RWPE2 (cell line): Measurements from ENCODE around the gene CTDP1.

Experiments used
- ATAC-seq: fragments of 200-7000 bp; cut with Tn5 transposase; 3 replicates; pipeline ENCODE4 v1.9.1; 2021; ENCODE audit warnings: low read depth
- DNase-seq: peaks from one replicate; pipeline ENCODE4 v3.0.0-alpha.2; 2020; ENCODE audit warnings: low spot score
- H3K27ac ChIP-seq: fragments of 450-650 bp; 2 replicates; pipeline ENCODE4 v1.5.1; 2017; ENCODE audit warnings: mild to moderate bottlenecking; ENCODE audit not compliant: poor library complexity, severe bottlenecking
- H3K27me3 ChIP-seq: fragments of 250-450 bp; sonication (Bioruptor Pico); 2 replicates; pipeline ENCODE4 v1.5.1; 2021; ENCODE audit warnings: mild to moderate bottlenecking, moderate library complexity; ENCODE audit not compliant: insufficient read depth, poor library complexity, severe bottlenecking
- H3K36me3 ChIP-seq: fragments of 250-450 bp; sonication (Bioruptor Pico); 2 replicates; pipeline ENCODE4 v1.5.1; 2020; ENCODE audit warnings: low read depth, mild to moderate bottlenecking, moderate library complexity
- H3K4me1 ChIP-seq: fragments of 250-450 bp; sonication (Bioruptor Pico); 2 replicates; pipeline ENCODE4 v1.5.1; 2021; ENCODE audit warnings: mild to moderate bottlenecking, moderate library complexity; ENCODE audit not compliant: insufficient read depth, poor library complexity, severe bottlenecking
- H3K4me3 ChIP-seq: fragments of 250-450 bp; sonication (Bioruptor Pico); 2 replicates; pipeline ENCODE4 v1.5.1; 2021; ENCODE audit warnings: mild to moderate bottlenecking, moderate library complexity; ENCODE audit not compliant: severe bottlenecking
- H3K9me3 ChIP-seq: fragments of 250-450 bp; sonication (Bioruptor Pico); 2 replicates; pipeline ENCODE4 v1.5.1; 2021; ENCODE audit warnings: mild to moderate bottlenecking, moderate library complexity; ENCODE audit not compliant: severe bottlenecking
- CTCF ChIP-seq: fragments of 450-650 bp; IDR thresholded peaks from one replicate; pipeline ENCODE4 v1.5.1; 2017; ENCODE audit warnings: mild to moderate bottlenecking, moderate library complexity; ENCODE audit not compliant: poor library complexity, severe bottlenecking

CTDP1 gene

DNA sequence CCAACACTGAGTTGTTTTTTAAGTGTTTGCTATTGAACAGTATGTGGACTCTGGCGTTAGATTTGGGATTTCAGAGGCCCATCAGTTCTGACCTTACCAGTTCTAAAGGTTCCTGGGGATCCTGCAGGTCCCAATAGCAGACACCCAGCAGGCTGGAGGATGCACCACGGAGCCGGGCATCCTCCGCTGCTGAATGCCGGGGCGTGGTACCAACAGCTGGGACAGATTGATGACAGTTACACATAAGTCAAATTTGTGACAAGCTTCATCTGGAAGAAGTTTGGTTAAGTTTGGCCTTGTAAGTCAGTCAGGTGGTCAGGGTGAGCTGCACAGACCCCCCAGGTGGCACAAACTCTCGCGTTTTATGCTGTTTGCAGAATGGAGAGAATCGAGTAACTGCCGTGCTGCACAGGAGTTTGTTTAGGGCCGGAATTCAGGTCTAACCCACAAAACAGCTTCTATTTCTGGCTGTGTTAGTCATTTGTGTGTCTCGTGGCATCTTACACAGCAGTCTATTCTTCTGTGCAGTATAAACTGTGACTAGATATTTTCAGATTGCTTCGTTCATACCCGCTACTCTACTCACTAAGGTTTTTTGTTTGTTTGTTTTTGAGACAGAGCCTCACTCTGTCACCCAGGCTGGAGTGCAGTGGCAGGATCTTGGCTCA is 19.2 kb downstream of the CTDP1 start:
- Histone ChIP-seq H3K36me3 (peaks cover 37% of the 10 kb centered on the region), H3K27ac (no peak overlapping the region), H3K4me1 (no peaks in the 10 kb centered on the region), H3K4me3 (no peak overlapping the region), H3K27me3 (no peaks in the 10 kb centered on the region), H3K9me3 (no peaks in the 10 kb centered on the region)
- DNase-seq (no peak), ATAC-seq (no peak)
- no peak for TF ChIP-seq CTCF

GRCh38 chr18:79699653-79700052 is 20.1 kb downstream of the CTDP1 start:
- H3K27ac ChIP-seq = no peak overlapping the region
- DNase-seq (no peak), ATAC-seq (no peak)
- TF ChIP-seq CTCF = no peak
- no peaks in the 10 kb centered on the region for H3K9me3 ChIP-seq
- H3K4me1 ChIP-seq = no peaks in the 10 kb centered on the region
- H3K27me3 ChIP-seq = no peaks in the 10 kb centered on the region
- H3K4me3 ChIP-seq = no peak overlapping the region
- H3K36me3 ChIP-seq = peaks cover 38% of the 10 kb centered on the region

DNA sequence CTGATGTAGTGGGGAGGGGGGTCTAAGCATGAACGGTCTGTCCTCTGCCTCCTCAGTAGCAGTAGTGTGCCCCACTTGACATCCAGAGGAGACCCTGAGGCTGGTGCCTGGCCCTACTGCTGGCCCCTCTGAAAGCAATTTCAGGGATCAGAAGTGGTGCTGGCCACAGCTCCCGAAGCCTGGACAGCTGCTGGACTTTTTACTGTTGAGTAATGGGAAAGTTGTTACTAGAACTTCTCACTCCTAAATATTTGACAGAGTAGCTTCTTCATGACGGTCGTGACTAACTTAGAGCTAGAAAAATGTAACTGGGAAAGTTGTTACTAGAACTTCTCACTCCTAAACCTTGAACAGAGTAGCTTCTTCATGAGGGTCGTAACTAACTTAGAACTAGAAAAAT is 23.3 kb downstream of the CTDP1 start:
- peaks cover 47% of the 10 kb centered on the region for H3K36me3 ChIP-seq
- ATAC-seq (no peak), DNase-seq (no peak)
- H3K4me3 ChIP-seq = no peak overlapping the region
- H3K4me1 ChIP-seq = no peaks in the 10 kb centered on the region
- no peak for TF ChIP-seq CTCF
- H3K27ac ChIP-seq = no peak overlapping the region
- H3K9me3 ChIP-seq = no peaks in the 10 kb centered on the region
- H3K27me3 ChIP-seq = no peaks in the 10 kb centered on the region

DNA sequence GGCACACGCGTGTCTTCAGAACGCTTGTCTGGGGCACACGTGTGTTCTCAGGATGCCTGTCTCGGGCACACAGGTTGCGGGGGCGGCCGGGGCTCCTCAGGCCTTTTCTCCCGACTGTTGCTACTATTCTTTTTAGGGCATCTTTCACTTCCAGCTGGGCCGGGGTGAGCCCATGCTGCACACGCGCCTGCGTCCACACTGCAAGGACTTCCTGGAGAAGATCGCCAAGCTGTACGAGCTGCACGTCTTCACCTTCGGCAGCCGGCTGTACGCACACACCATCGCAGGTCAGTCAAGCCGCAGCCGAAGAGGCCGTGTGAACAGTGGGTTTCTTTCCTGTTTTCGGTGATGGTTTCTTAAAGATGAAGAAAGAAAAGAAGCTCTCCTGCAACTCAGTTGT is 25.0 kb downstream of the CTDP1 start:
- Histone ChIP-seq H3K9me3 (no peaks in the 10 kb centered on the region), H3K27me3 (no peaks in the 10 kb centered on the region), H3K27ac (no peak overlapping the region), H3K4me3 (no peak overlapping the region), H3K4me1 (no peaks in the 10 kb centered on the region), H3K36me3 (peaks cover 42% of the 10 kb centered on the region)
- DNase-seq (no peak), ATAC-seq (no peak)
- no peak for TF ChIP-seq CTCF

DNA sequence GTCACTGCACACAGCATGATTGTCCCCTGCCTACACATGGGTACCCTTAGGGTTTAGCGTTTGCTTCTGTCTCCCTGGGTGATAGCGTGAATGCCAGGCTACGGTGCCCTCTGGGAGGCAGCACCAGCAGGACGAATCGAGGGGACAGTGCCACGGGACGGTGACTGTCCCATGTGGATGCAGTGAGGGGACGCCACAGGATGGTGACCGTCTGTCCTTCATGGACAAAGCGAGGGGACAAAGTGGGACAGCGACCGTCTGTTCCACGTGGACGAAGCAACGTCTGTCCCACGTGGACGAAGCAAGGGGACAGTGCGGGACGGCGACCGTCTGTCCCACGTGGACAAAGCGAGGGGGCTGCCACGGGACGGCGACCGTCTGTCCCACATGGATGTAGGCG is 25.7 kb downstream of the CTDP1 start:
- Histone ChIP-seq H3K9me3 (no peaks in the 10 kb centered on the region), H3K27me3 (no peaks in the 10 kb centered on the region), H3K4me3 (no peak overlapping the region), H3K4me1 (no peaks in the 10 kb centered on the region), H3K36me3 (peaks cover 43% of the 10 kb centered on the region), H3K27ac (no peak overlapping the region)
- no peak for ATAC-seq
- DNase-seq = no peak
- no peak for TF ChIP-seq CTCF
